PC-9 (cell line): ENCODE data around the gene CCL7.

Experiments
- EZH2 ChIP-seq: fragments of 200-600 bp; sonication (generic); IDR thresholded peaks from 2 replicates; pipeline ENCODE4 v1.8.0; 2017; ENCODE audit warnings: antibody characterized with exemption, low read depth
- TF ChIP-seq, protein P1 (sequence below): fragments of 200-600 bp; sonication (generic); conservative IDR thresholded peaks from 2 replicates; pipeline ENCODE4 v1.6.1; 2017; ENCODE audit warnings: mixed run types, antibody characterized with exemption, mild to moderate bottlenecking, moderate library complexity

DNA sequence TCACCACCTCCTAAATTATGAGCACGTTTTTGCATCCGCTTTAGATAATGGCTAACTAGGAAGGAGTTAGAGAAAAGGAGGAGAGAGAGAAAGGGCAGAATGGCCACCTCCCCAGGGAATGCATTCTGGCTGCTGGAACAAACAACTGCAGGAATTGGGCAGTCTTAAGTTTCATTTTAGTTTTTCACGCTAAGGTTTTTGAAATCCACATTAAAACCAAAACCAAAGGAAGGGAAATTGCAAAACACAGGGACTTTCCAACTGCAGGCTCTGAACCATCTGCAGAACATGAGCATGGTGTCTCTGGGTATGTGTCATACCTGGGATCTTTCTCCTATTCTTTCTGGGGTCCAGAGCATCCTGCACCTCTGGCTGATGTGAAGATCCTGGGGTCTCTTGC lies 37.1 kb downstream of the CCL7 start:
- TF ChIP-seq, protein P1, sequence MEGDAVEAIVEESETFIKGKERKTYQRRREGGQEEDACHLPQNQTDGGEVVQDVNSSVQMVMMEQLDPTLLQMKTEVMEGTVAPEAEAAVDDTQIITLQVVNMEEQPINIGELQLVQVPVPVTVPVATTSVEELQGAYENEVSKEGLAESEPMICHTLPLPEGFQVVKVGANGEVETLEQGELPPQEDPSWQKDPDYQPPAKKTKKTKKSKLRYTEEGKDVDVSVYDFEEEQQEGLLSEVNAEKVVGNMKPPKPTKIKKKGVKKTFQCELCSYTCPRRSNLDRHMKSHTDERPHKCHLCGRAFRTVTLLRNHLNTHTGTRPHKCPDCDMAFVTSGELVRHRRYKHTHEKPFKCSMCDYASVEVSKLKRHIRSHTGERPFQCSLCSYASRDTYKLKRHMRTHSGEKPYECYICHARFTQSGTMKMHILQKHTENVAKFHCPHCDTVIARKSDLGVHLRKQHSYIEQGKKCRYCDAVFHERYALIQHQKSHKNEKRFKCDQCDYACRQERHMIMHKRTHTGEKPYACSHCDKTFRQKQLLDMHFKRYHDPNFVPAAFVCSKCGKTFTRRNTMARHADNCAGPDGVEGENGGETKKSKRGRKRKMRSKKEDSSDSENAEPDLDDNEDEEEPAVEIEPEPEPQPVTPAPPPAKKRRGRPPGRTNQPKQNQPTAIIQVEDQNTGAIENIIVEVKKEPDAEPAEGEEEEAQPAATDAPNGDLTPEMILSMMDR: no peak
- TF ChIP-seq EZH2: no peak
